SK-N-MC (cell line): Measurements from ENCODE around the gene IL17RD.

Experiments
- EZH2 ChIP-seq: fragments of 200-600 bp; sonication (generic); IDR thresholded peaks from one replicate; pipeline ENCODE4 v1.6.1; 2017; ENCODE audit warnings: antibody characterized with exemption
- POLR2AphosphoS5 ChIP-seq: IDR thresholded peaks from 2 replicates; pipeline ENCODE4 v1.6.1; 2012; ENCODE audit warnings: mild to moderate bottlenecking, low read depth, low read length, borderline replicate concordance

DNA sequence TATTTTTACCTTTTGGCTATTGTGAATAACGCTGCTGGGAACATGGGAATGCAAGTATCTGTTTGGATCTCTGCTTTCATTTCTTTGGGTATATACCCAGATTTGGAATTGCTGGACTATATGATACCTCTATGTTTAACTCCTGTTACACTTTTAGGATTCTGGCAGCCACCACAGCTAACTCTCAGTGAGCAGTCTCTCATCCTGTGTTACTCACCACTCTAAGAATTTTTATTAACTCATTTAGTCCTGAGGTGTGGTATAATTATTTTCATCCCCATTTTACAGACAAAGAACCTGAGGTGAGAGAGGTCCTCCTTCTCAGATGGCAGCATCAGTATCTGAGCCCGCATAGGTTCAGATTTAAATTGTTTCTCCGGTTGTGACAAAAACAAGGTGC lies 103.6 kb downstream of the IL17RD start:
- TF ChIP-seq POLR2AphosphoS5 (no peak), EZH2 (no peak)
